SK-N-SH treated with all-trans-retinoic acid at 6 μM for 48 hours (cell line): ENCODE results near the gene CORO1C.
A peak's percentile ranks its signal among the peaks of the same experiment; 100 is the strongest.

Experiments used
- ATAC-seq: fragments of 200-7000 bp; cut with Tn5 transposase; 3 replicates; pipeline ENCODE4 v1.9.1; 2020; ENCODE audit warnings: mild to moderate bottlenecking, moderate library complexity
- ARNTL ChIP-seq: fragments of 450-650 bp; formaldehyde crosslinking; IDR thresholded peaks from 2 replicates; pipeline ENCODE4 v1.5.0; 2020; ENCODE audit warnings: low read depth, mild to moderate bottlenecking, moderate library complexity, borderline replicate concordance
- CREB5 ChIP-seq: fragments of 250-450 bp; sonication (Bioruptor Pico); IDR thresholded peaks from 2 replicates; pipeline ENCODE4 v1.5.1; 2020; ENCODE audit warnings: low read depth, mild to moderate bottlenecking, moderate library complexity
- CSDC2 ChIP-seq: fragments of 250-450 bp; sonication (Bioruptor Pico); IDR thresholded peaks from 2 replicates; pipeline ENCODE4 v1.5.0; 2020; ENCODE audit warnings: mild to moderate bottlenecking, moderate library complexity
- CSRNP3 ChIP-seq: fragments of 250-450 bp; sonication (Bioruptor Pico); IDR thresholded peaks from 2 replicates; pipeline ENCODE4 v1.5.1; 2021; ENCODE audit warnings: mild to moderate bottlenecking, moderate library complexity
- ESRRG ChIP-seq: fragments of 250-450 bp; sonication (Bioruptor Pico); IDR thresholded peaks from 2 replicates; pipeline ENCODE4 v1.6.1; 2021; ENCODE audit warnings: mild to moderate bottlenecking
- GLIS3 ChIP-seq: fragments of 250-450 bp; sonication (Bioruptor Pico); IDR thresholded peaks from 2 replicates; pipeline ENCODE4 v1.5.0; 2020; ENCODE audit warnings: mild to moderate bottlenecking, moderate library complexity
- ISL1 ChIP-seq: fragments of 250-450 bp; sonication (Bioruptor Pico); IDR thresholded peaks from 2 replicates; pipeline ENCODE4 v2.1.2; 2022; ENCODE audit warnings: mild to moderate bottlenecking, moderate library complexity
- OSR1 ChIP-seq: fragments of 250-450 bp; sonication (Bioruptor Pico); IDR thresholded peaks from 2 replicates; pipeline ENCODE4 v1.8.0; 2022; ENCODE audit warnings: moderate library complexity, mild to moderate bottlenecking, inconsistent platforms
- PPARA ChIP-seq: fragments of 250-450 bp; sonication (Bioruptor Pico); IDR thresholded peaks from 2 replicates; pipeline ENCODE4 v1.5.0; 2020; ENCODE audit warnings: mild to moderate bottlenecking, borderline replicate concordance
- RARB ChIP-seq: fragments of 250-450 bp; sonication (Bioruptor Pico); IDR thresholded peaks from 2 replicates; pipeline ENCODE4 v1.8.0; 2021; ENCODE audit warnings: mild to moderate bottlenecking, moderate library complexity
- SNAI2 ChIP-seq: fragments of 250-450 bp; sonication (Bioruptor Pico); IDR thresholded peaks from 2 replicates; pipeline ENCODE4 v1.5.0; 2020; ENCODE audit warnings: mild to moderate bottlenecking, moderate library complexity
- TCF4 ChIP-seq: fragments of 250-450 bp; sonication (Bioruptor Pico); IDR thresholded peaks from 2 replicates; pipeline ENCODE4 v1.8.0; 2021; ENCODE audit warnings: mild to moderate bottlenecking, moderate library complexity, borderline replicate concordance
- TOX ChIP-seq: fragments of 250-450 bp; sonication (Bioruptor Pico); IDR thresholded peaks from 2 replicates; pipeline ENCODE4 v1.8.0; 2021; ENCODE audit warnings: mild to moderate bottlenecking, moderate library complexity, borderline replicate concordance
- TSHZ2 ChIP-seq: fragments of 250-450 bp; sonication (Bioruptor Pico); IDR thresholded peaks from 2 replicates; pipeline ENCODE4 v1.5.0; 2020; ENCODE audit warnings: mild to moderate bottlenecking, moderate library complexity
- ZFP3 ChIP-seq: fragments of 250-450 bp; sonication (Bioruptor Pico); IDR thresholded peaks from 2 replicates; pipeline ENCODE4 v1.5.0; 2020; ENCODE audit warnings: mild to moderate bottlenecking, moderate library complexity
- ZFP30 ChIP-seq: fragments of 450-650 bp; formaldehyde crosslinking; IDR thresholded peaks from 2 replicates; pipeline ENCODE4 v1.5.0; 2022; ENCODE audit warnings: mild to moderate bottlenecking, moderate library complexity
- ZNF565 ChIP-seq: fragments of 450-650 bp; formaldehyde crosslinking; conservative IDR thresholded peaks from 2 replicates; pipeline ENCODE4 v1.5.0; 2020; ENCODE audit warnings: low read depth, mild to moderate bottlenecking, moderate library complexity
- TF ChIP-seq, protein P1 (sequence below): fragments of 250-450 bp; sonication (Bioruptor Pico); IDR thresholded peaks from 2 replicates; pipeline ENCODE4 v1.8.0; 2021; ENCODE audit warnings: low read depth, mild to moderate bottlenecking, moderate library complexity, borderline replicate concordance

Gene CORO1C

GRCh38 chr12:108666401-108666881, 64.9 kb downstream of the CORO1C start (continued):
- TF ChIP-seq, protein P1, sequence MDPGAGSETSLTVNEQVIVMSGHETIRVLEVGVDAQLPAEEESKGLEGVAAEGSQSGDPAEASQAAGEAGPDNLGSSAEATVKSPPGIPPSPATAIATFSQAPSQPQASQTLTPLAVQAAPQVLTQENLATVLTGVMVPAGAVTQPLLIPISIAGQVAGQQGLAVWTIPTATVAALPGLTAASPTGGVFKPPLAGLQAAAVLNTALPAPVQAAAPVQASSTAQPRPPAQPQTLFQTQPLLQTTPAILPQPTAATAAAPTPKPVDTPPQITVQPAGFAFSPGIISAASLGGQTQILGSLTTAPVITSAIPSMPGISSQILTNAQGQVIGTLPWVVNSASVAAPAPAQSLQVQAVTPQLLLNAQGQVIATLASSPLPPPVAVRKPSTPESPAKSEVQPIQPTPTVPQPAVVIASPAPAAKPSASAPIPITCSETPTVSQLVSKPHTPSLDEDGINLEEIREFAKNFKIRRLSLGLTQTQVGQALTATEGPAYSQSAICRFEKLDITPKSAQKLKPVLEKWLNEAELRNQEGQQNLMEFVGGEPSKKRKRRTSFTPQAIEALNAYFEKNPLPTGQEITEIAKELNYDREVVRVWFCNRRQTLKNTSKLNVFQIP: no peak
- TF ChIP-seq ZNF565 (no peak), CREB5 (CRISPR knock-in tag) (no peak)

- TF ChIP-seq PPARA (CRISPR knock-in tag) (no peak), ESRRG (CRISPR knock-in tag) (no peak), ISL1 (CRISPR knock-in tag) (no peak), ZFP3 (CRISPR knock-in tag) (no peak), RARB (CRISPR knock-in tag) (no peak), ZFP30 (CRISPR knock-in tag) (no peak), OSR1 (CRISPR knock-in tag) (no peak), CSRNP3 (CRISPR knock-in tag) (no peak), CREB5 (CRISPR knock-in tag) (no peak)
- TF ChIP-seq, protein P1: no peak
- peak; percentile 12 for ATAC-seq
Observed at GRCh38 chr12:108665608-108666202, 65.6 kb downstream of the CORO1C start.

DNA sequence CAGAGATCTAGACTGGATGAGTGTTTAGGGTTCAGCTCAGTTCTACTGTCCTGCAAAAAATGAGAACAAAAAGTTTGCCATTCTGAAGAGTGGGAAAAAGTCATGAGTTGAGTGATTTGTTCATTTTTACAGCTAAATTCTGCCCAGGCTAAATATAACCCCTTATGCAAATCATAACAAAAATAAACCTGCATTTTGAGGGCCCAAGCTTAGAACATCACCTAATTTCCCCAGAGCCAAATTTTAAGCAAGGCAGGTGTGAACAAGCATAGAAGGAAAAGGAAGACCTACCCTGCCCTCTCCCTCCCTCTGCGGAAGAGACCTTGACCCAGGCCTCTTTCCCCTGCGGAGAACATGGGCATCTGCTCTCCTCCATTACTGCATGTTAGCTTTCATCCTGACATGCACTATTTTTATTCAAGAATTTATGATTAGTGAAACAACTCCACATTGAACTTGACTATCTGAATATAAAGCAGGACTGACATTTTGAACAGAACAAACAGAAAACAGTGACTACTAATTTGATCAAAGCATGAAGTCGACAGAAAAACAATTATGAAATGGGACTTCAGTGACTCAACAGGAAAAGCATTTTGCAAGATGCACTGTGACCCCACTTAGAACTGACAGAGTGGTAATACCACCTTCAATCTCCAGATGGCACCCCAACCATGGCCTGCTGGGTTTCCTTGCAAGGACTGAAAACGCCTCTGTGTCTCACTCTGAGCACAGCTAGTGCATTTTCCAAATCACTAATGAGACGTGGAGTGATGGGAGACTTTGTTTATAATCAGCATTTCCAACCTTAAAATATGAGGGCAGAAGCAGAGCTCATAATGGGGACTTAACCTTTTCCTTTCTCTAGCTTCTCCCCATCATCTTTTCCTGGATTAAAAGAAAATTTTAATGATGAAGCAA, 66.7 kb downstream of the CORO1C start:
- peak; percentile 88 for ATAC-seq
- TF ChIP-seq CREB5 (CRISPR knock-in tag) (no peak), ARNTL (no peak), RARB (CRISPR knock-in tag) (no peak), TCF4 (no peak), ZNF565 (no peak), TOX (CRISPR knock-in tag) (peak; percentile 39; the same call in 1 of the 2 replicates), OSR1 (CRISPR knock-in tag) (no peak), GLIS3 (CRISPR knock-in tag) (no peak), CSDC2 (CRISPR knock-in tag) (no peak), ZFP3 (CRISPR knock-in tag) (peak; percentile 36; the same call in 1 of the 2 replicates), PPARA (CRISPR knock-in tag) (no peak), TSHZ2 (CRISPR knock-in tag) (no peak), ZFP30 (CRISPR knock-in tag) (no peak), ISL1 (CRISPR knock-in tag) (peak; percentile 75), CSRNP3 (CRISPR knock-in tag) (no peak), ESRRG (CRISPR knock-in tag) (no peak), SNAI2 (CRISPR knock-in tag) (no peak)
